Stimulated activated CD4-positive, alpha-beta T cell treated with anti-CD3 and anti-CD28 coated beads, Interleukin-4, amount 100 ng/mL, for 48 hours (primary cell): ENCODE data around the gene SLC39A12.

Source experiments
- DNase-seq, 2 donors: peaks; one replicate each; pipeline ENCODE4 v3.0.0-alpha.2; 2020; ENCODE audit warnings: low read depth in 2 of 2

The SLC39A12 gene

DNA sequence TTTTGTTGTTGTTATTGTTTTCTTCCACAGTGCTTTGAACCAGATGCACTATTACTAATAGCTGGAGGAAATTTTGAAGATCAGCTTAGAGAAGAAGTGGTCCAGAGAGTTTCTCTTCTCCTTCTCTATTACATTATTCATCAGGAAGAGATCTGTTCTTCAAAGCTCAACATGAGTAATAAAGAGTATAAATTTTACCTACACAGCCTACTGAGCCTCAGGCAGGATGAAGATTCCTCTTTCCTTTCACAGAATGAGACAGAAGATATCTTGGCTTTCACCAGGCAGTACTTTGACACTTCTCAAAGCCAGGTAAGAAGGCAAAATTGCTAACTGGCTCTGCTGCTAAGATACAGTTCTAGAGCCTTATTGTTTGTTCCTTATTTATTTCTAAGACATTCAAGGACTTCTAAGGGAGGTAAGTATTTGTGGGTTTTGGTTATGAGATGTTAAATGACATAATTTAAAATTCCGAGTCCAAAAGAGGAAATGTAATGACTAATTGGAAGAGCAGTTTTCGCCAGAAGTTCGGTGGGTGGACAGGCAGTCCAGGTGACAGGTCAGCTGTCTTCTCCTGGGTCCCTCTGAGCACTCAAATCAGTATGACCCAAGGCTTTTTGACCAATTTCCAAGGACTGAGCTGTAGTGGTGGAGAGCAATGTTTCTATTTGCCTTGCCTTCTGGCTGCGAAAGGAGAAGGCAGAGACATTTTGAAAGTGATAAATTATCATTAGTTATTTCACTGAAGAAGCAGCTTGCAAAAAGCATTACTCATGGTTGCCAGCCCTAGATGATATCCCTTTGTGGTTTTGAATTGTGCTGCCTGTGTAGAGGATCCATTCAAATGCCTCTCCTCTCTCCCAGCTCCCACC is 10.1 kb downstream of the SLC39A12 start:
- no peak for DNase-seq

DNA sequence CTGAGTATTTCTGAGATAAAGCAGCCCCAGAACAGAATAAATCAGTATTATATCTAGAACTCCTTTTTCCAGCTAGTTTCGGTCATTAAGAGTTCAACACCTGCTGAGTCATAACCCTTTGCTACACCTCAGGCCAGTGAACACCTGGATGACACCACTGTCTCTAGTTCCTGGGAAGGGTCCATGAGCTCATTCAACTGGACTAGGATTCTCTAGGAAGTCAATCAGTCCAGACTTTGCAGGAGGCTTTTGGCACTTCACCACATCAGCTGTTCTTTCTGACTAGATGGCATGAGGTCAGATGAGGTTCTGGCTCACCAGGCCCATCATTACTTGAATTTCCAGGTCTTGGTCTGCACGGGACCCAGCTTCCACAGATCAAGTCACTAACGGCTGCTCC is 11.7 kb downstream of the SLC39A12 start:
- DNase-seq, result no peak

- no peak for DNase-seq
Measured at GRCh38 chr10:17965649-17966235, 14.0 kb downstream of the SLC39A12 start.

DNA sequence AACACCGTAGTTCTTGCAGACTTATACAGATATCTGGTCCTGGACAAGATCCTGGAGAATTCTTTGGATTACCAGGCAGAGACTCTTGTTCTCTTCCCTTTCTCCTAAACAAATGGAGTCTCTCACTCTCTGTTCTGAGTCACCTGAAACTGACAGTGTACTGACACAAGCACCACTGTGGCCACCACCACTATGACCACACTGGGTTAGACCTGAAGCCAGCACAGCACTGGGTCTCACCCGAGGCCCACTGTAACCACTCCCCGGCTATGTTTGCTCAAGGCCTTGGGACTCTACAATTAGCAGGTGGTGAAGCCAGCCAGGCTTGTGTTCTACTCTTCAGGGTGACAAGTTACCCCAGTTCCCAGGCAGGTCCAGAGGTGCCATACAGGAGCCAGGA is 22.8 kb downstream of the SLC39A12 start:
- DNase-seq, result no peak

DNA sequence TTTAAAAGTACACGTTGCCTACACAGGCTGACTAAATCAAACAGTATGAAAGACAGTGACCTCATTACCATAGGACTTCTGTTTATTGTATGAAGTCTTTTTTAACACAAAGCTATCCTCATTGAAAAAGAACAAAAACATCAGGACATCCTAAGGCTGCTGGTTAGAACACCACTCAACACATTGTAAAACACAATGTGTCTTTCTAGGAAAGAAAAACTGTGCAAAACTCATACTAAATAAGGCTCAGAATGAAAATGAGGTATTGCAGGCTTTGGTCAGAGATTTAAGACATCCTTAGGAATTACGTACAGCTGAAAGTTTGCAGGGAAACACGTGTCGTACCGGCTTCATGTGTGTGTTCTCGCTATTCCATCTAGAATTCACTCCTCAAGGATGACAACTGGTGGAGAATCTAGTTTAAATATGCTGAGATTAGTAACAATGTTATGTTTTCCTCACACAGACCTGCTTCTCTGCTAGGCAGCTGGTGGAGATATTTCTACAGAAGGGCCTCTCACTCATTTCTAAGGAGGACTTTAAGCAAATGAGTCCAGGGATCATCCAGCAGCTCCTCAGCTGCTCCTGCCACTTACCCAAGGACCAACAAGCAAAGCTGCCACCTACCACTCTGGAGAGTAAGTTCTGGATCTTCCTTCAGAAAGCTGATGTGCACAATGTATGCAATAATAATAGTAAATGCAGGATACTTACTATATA is 29.3 kb downstream of the SLC39A12 start:
- no peak for DNase-seq

DNA sequence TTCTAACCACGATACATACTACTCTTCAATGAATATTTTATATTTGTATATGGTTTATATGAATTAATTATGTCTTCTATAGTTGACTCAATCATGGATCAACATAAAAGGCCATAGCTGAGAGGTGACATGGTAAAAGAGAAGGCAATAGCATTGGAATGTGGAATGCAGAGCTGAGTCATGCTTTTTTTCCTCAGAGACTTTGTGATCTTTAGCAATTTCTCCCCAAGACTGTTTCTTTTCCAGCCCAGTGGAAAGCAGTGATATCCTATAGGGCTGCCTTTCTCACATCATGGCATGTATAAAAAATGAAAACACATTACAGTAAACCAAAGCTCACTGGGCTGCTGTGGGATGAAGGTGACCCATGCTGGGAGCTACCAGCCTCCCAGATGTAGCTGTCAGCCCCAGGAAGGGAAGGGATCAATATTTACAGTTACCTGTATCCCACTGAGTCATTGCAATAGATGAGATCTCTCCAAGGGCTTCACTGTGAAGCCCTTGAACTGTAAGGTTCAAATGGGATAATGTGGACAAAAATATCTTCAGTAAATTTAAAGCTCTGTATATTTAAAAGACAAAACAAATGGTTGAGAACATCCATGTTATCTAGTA is 30.2 kb downstream of the SLC39A12 start:
- no peak for DNase-seq

DNA sequence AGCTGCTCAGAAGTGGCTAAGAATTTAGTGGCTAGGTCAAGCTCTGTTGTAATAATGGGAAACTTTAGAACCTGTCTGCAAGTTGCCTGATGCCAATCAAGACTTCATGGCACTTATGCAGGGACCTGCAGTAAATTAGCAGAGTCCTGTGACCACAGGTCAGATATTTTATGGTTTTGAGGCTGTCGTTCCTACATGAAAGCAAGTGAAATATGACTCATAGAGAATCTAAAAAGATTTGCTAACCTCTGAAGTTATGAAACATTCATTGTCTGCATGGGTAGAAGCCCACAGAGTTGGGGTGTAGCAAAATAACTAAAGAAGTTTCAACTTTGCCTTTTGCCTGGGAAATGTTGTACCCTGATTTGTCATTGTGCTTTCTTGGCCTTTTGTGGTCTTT is 32.3 kb downstream of the SLC39A12 start:
- no peak for DNase-seq

GRCh38 chr10:17984563-17984962 is 32.8 kb downstream of the SLC39A12 start:
- no peak for DNase-seq

GRCh38 chr10:17989908-17990767 is 38.4 kb downstream of the SLC39A12 start:
- DNase-seq, result no peak

DNA sequence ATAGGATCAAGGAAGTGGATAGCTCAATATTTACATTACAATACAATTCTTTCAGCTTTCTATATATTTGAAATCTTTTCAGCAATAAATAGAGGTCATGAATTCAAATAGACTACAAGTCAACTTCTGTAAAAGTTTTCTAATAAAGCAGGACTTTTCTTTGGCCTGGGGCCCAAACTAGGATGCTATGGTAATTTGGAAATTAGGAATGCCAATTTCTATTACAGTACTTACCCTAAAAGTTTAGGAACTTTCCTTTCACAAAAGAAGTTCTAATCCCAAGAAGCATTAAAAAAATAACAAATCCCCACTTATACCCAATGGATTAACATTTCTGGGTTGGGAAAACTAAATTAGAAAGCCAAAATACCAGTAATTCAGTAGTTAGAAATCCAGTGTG is 40.5 kb downstream of the SLC39A12 start:
- no peak for DNase-seq

DNA sequence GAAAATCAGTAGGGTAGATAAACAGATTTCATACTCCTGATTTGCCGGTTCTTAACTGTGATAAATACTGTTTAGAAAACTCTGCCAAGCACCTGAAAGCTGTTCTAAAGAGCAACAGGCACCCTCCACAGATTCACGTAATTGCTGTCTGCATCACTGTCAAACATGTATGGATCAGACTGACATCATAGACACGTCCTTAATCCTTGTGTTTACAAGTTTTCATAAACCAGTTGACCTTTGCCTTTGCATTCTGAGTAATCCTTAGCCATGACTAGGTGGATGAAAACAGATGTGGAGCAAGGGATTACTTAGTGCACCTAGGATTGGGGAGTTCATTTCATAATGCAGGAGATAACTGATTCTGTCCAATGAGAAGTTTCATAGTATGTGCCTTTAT is 41.6 kb downstream of the SLC39A12 start:
- DNase-seq, result no peak

GRCh38 chr10:18000601-18001000 is 48.9 kb downstream of the SLC39A12 start:
- no peak for DNase-seq

DNA sequence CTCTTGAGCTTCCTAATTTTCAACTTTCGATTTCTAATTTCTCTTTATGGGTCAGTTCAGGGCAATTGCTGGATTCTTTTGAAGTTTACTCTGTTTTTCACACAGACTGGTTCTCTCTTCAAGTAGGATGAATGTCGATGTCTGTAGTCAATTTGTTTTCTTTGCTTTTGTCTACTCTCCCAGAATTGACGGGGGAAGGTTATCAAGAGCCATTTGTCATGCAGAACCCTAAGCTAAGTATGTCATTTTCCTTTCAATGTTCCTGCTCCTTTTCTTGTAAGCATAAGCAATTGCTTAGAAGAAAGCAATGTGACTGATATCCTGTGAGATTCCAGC is 53.7 kb downstream of the SLC39A12 start:
- DNase-seq, result no peak

DNA sequence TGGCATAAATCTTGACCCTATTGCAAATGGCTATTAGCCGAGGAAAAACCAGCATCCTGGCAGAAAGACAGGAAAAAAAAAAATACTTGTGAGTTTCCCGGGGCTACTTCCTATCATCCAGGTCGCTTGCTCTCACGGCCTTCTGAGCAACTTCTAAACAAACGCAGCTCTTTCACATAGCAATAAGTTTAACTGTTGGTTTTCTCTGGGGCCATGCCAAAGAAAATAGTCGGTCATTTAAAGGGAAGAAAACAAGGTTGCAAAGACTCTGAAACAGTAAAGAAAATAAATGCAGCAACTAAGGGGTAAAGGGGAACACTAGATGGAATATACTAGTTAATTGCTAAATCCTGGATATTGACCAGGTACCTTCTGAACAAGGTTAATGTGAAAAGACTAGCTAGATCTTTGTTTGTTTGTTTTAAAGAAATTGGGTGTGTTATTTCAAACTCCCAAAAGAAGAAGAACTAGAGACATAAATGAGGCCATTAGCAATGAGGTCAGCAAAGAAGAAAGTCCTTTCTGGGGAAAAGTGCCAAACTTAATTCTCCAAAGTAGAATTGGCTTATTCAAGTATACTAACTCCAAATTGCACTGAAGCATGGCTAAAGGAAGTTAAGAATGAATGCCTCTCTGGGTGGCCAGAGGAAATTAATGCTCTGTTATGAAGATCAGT is 54.2 kb downstream of the SLC39A12 start:
- no peak for DNase-seq

DNA sequence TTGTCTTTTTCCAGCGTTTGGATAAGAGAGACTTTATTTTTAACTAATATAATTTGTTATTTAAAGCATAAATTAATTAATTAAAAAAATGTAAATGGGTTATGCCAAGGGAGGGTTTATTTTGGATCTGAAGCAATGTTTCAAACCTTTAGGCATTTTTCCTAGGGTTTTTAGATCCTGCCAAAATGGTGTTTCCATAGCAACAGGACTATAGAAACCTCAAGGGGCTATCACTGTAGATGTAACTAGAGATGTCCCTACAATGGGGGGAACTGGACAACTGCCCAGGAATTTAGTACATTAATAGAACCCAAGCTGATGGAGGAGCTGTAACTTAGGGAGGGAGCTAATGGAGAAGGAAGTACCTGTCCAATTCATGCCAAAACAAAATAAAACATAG is 57.3 kb downstream of the SLC39A12 start:
- DNase-seq, result no peak

- DNase-seq, result no peak
Measured at GRCh38 chr10:18010050-18010449, 58.3 kb downstream of the SLC39A12 start.

- no peak for DNase-seq
Measured at GRCh38 chr10:18020523-18020922, 68.8 kb downstream of the SLC39A12 start.

DNA sequence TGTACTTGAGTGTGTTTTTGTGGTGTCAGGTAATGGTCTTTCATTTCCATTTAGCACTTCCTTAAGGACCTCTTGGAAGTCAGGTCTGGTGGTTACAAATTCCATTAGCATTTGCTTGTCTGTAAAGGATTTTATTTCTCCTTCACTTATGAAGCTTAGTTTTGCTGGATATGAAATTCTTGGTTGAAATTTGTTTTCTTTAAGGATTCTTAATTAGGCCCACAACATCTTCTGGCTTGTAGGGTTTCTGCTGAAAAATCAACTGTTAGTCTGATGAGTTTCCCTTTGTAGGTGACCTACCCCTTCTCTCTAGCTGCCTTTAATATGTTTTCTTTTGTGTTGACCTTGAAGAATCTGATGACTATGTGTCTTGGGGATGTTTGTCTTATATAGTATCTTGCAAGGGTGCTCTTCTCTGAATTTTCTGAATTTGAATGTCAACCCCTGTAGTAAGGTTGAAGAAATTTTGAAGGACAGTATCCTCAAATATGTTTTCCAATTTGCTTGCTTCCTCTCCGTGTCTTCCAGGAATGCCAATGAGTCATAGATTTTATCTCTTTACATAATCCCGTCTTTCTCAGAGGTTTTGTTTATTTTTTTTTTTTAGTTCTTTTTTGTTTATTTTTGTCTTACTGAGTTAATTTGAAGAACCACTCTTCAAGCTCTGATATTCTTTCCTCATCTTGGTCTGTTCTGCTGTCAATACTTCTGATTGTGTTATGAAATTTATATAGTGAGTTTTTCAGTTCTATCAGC is 70.2 kb downstream of the SLC39A12 start:
- no peak for DNase-seq

DNA sequence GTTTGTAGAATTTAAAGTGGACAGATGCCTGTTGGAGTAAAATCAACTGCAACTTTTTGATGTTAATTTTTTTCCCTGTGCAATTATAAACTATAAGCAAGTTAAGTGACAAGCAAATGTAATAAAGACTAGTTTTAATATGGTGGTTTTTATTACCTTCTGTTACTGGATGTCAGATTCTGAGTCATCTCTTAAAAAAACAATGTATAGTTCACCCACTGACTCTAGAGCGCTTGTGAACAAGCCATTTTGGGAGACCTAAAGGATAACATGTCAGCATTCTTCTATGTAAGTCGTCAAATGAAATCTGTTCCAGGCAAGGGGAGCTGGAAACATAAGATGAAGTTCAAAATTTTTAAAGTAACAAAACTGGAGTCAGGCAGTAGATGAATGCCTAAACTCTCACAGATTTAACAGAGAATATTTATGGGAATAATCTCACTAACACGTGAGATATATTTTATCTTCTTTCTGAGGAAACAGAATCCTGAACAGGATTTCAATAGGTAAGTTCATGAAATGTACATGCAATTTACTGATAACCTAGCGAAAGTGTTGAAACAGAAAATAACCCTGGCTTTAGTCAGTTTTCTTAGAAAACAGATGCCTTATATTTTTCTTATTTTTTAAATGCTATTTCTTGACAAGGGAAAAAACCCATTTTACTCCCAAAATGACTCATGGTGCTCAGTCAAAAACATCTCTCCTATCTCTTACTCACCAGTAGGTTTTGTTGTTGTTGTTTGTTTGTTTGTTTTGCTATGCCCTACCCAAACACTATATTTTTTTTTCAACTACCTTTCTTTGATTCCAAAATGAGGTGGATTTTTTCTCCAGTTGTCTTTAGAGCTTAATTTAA is 91.7 kb downstream of the SLC39A12 start:
- DNase-seq, result no peak
